ENCODE measurements around the gene NUDT7. TPM values are rescaled to one million over a fixed set of nuclear protein-coding genes. Genes with fewer than 3 reads are reported as not detected.
A peak's percentile ranks its signal among the peaks of the same experiment; 100 is the strongest.

The NUDT7 gene
- total and polyA plus RNA-seq, 2 experiments from 2014 or later, result 12.2 to 21.9 TPM

GRCh38 chr16:77789085-77790008, 67.0 kb downstream of the NUDT7 start:
- H3K9me3 ChIP-seq (ENCODE audit: low read depth), result no peaks in the 10 kb centered on the region
- peak in 1 of 2 donors; percentile 2 for DNase-seq (ENCODE audit: low read depth in 1 of 2, low spot score in 1 of 2)
- H3K36me3 ChIP-seq, result no peaks in the 10 kb centered on the region
- no peak for TF ChIP-seq CTCF (IDR thresholded peaks at IDR 0.05; ENCODE audit: low read depth, low read length)
- H3K27ac ChIP-seq, result no peak overlapping the region
- H3K4me1 ChIP-seq (ENCODE audit: low read depth), result peaks cover 4% of the 10 kb centered on the region
- peak overlapping the region; percentile 52 for H3K4me3 ChIP-seq
- peaks cover 74% of the 10 kb centered on the region for H3K27me3 ChIP-seq

- DNase-seq (ENCODE audit: low read depth in 1 of 2, low spot score in 1 of 2), result no peak
- H3K9me3 ChIP-seq (ENCODE audit: low read depth), result no peaks in the 10 kb centered on the region
- no peaks in the 10 kb centered on the region for H3K36me3 ChIP-seq
- TF ChIP-seq CTCF (IDR thresholded peaks at IDR 0.05; ENCODE audit: low read depth, low read length), result no peak
- no peak overlapping the region for H3K27ac ChIP-seq
- peaks cover 4% of the 10 kb centered on the region for H3K4me1 ChIP-seq (ENCODE audit: low read depth)
- H3K4me3 ChIP-seq, result no peak overlapping the region
- H3K27me3 ChIP-seq, result peaks cover 74% of the 10 kb centered on the region
These were observed 67.7 kb downstream of the NUDT7 start for GRCh38 chr16:77790009-77790372.

- no peaks in the 10 kb centered on the region for H3K36me3 ChIP-seq
- DNase-seq (ENCODE audit: low read depth in 1 of 2, low spot score in 1 of 2), result no peak
- H3K4me3 ChIP-seq, result no peak overlapping the region
- no peak for TF ChIP-seq CTCF (IDR thresholded peaks at IDR 0.05; ENCODE audit: low read depth, low read length)
- no peak overlapping the region for H3K27ac ChIP-seq
- H3K27me3 ChIP-seq, result peaks cover 65% of the 10 kb centered on the region
- H3K9me3 ChIP-seq (ENCODE audit: low read depth), result no peaks in the 10 kb centered on the region
- peaks cover 4% of the 10 kb centered on the region for H3K4me1 ChIP-seq (ENCODE audit: low read depth)
These were observed 68.6 kb downstream of the NUDT7 start for GRCh38 chr16:77790912-77791311.

Other genes starting within 250 kb of the NUDT7 start
- gene VAT1L, start 66.0 kb downstream of the NUDT7 start, total RNA-seq, result 1.5 and 2.4 TPM in 2 replicates
- 1.5 and 2.8 TPM in 2 replicates for gene VAT1L, start 66.0 kb downstream of the NUDT7 start, polyA plus RNA-seq

Data from cardiac muscle cell (in vitro differentiated cells and primary cell).